Measurements from ENCODE around the gene FAM131C.
"Not testable (repeated sequence)": the region's sequence is repeated elsewhere in the genome, so short reads cannot be mapped to it uniquely, and the experiment has no call there.

The FAM131C gene

GRCh38 chr1:16048573-16049189 is 24.8 kb downstream of the FAM131C start:
- no peak for DNase-seq (ENCODE audit: low read depth)
- no peak overlapping the region for H3K4me3 ChIP-seq (ENCODE audit: low read depth, low read length)

GRCh38 chr1:16047791-16048475 is 25.5 kb downstream of the FAM131C start:
- no peak overlapping the region for H3K4me3 ChIP-seq (ENCODE audit: low read depth, low read length)
- no peak for TF ChIP-seq CTCF (IDR thresholded peaks at IDR 0.05; ENCODE audit: control insufficient read depth, extremely low read depth, insufficient read depth)
- no peak for DNase-seq (ENCODE audit: low read depth)

More at GRCh38 chr1:16048573-16049189, 24.8 kb downstream of the FAM131C start:
- TF ChIP-seq CTCF (IDR thresholded peaks at IDR 0.05; ENCODE audit: control insufficient read depth, extremely low read depth, insufficient read depth), result no peak

GRCh38 chr1:16046842-16047241 is 26.6 kb downstream of the FAM131C start:
- no peak for TF ChIP-seq CTCF (IDR thresholded peaks at IDR 0.05; ENCODE audit: control insufficient read depth, extremely low read depth, insufficient read depth)

GRCh38 chr1:16043950-16044349 is 29.5 kb downstream of the FAM131C start:
- TF ChIP-seq CTCF (IDR thresholded peaks at IDR 0.05; ENCODE audit: control insufficient read depth, extremely low read depth, insufficient read depth), result no peak
- no peak overlapping the region for H3K4me3 ChIP-seq (ENCODE audit: low read depth, low read length)
- no peak for DNase-seq (ENCODE audit: low read depth)

More at GRCh38 chr1:16046842-16047241, 26.6 kb downstream of the FAM131C start:
- H3K4me3 ChIP-seq (ENCODE audit: low read depth, low read length), result no peak overlapping the region
- no peak for DNase-seq (ENCODE audit: low read depth)

- no peak within 1 kb of the TSS for H3K4me3 ChIP-seq (ENCODE audit: low read depth, low read length)
- TF ChIP-seq CTCF (IDR thresholded peaks at IDR 0.05; ENCODE audit: control insufficient read depth, extremely low read depth, insufficient read depth), result no peak
- no peak for DNase-seq (ENCODE audit: low read depth)
Observed at GRCh38 chr1:16043521-16043920, 29.9 kb downstream of the FAM131C start, which contains the start of gene CLCNKB. Gene CLCNKB (plus strand): TSS chr1:16043782. CDS start chr1:16044493, 711 bp downstream.

GRCh38 chr1:16042654-16043053 is 30.8 kb downstream of the FAM131C start:
- not testable (repeated sequence) for DNase-seq (ENCODE audit: low read depth)

GRCh38 chr1:16042096-16042495 is 31.4 kb downstream of the FAM131C start:
- H3K4me3 ChIP-seq (ENCODE audit: low read depth, low read length), result no peak overlapping the region
- DNase-seq (ENCODE audit: low read depth), result no peak
- TF ChIP-seq CTCF (IDR thresholded peaks at IDR 0.05; ENCODE audit: control insufficient read depth, extremely low read depth, insufficient read depth), result no peak

More at GRCh38 chr1:16042654-16043053, 30.8 kb downstream of the FAM131C start:
- H3K4me3 ChIP-seq (ENCODE audit: low read depth, low read length), result not testable (repeated sequence)
